Esophagus muscularis mucosa (tissue), 4 donors: Measurements from ENCODE around the gene CPLX1. TPM values are rescaled to one million over a fixed set of nuclear protein-coding genes. Genes with fewer than 3 reads are reported as not detected.
A peak's percentile ranks its signal among the peaks of the same experiment; 100 is the strongest.

ENCODE experiments used
- DNase-seq: peaks from one replicate; pipeline ENCODE4 v3.0.0-alpha.2; 2017; ENCODE audit errors: extremely low spot score
- H3K27ac ChIP-seq, 4 donors: fragments of 200-600 bp; sonication (generic); replicated peaks in 1 of 4; 1 replicate in 3 of 4; 2 replicates in 1 of 4; pipeline ENCODE4 v1.5.1; 2016 to 2019; ENCODE audit warnings: mild to moderate bottlenecking in 1 of 4
- H3K27me3 ChIP-seq, 4 donors: fragments of 200-600 bp; sonication (generic); one replicate each; pipeline versions ENCODE4 v1.5.1 to v1.6.0; 2016 to 2019
- H3K36me3 ChIP-seq, 4 donors: fragments of 200-600 bp; sonication (generic); one replicate each; pipeline ENCODE4 v1.5.1; 2016 to 2019
- H3K4me1 ChIP-seq, 4 donors: fragments of 200-600 bp; sonication (generic); one replicate each; pipeline ENCODE4 v1.5.1; 2016 to 2019
- H3K4me3 ChIP-seq, 4 donors: fragments of 200-600 bp; sonication (generic); 1 replicate in 2 of 4; 2 replicates in 2 of 4; pipeline ENCODE4 v1.5.1; 2016 to 2019; ENCODE audit warnings: mild to moderate bottlenecking in 4 of 4, moderate library complexity in 1 of 4
- H3K9me3 ChIP-seq, 4 donors: fragments of 200-600 bp; sonication (generic); 1 replicate in 3 of 4; 2 replicates in 1 of 4; pipeline ENCODE4 v1.5.1; 2016 to 2019
- EP300 ChIP-seq: sonication (generic); formaldehyde crosslinking; IDR thresholded peaks from one replicate; pipeline ENCODE4 v1.6.1; 2017; ENCODE audit warnings: antibody characterized with exemption
- POLR2A ChIP-seq: fragments of 450-650 bp; IDR thresholded peaks from one replicate; pipeline ENCODE4 v1.6.1; 2017; ENCODE audit warnings: antibody characterized with exemption, moderate library complexity, mild to moderate bottlenecking, low read depth
- POLR2AphosphoS5 ChIP-seq, 2 donors: sonication (generic); formaldehyde crosslinking; IDR thresholded peaks; one replicate each; pipeline ENCODE4 v1.6.1; 2017; ENCODE audit warnings: antibody characterized with exemption in 2 of 2
- WGBS: methylation state at CpG from one replicate; pipeline ENCODE4 v1.1.5; 2018; 5-methylcytosine and 5-hydroxymethylcytosine counted together
- intact Hi-C: fragments of 100-400 bp; cut with DNase I; formaldehyde crosslinking; loops from one replicate; pipeline ENCODE4 v1.15.1; 2023
- total RNA-seq, 4 donors: library from RNA; depleted of rRNA; stranded (reverse); fragments of >200 nt; gene quantifications; one replicate each; pipeline versions ENCODE4 v1.1.0 to v1.2.1, GENCODE V29; 2016
- TF ChIP-seq, protein P1 (sequence below), 3 experiments: fragments of 200-600 bp in 2 of 3; fragments of 450-650 bp in 1 of 3; sonication (generic) in 2 of 3; IDR thresholded peaks; one replicate each; pipeline ENCODE4 v1.5.1; 2017 to 2019; ENCODE audit warnings: antibody characterized with exemption in 3 of 3, mild to moderate bottlenecking in 2 of 3, moderate library complexity in 1 of 3

Gene CPLX1
- total RNA-seq, 4 donors from 2014 or later = 1.1 to 1.6 (median 1.3) TPM

GRCh38 chr4:788636-789297 is 37.2 kb downstream of the CPLX1 start:
- peaks cover 23 to 58% (median 47%) of the 10 kb centered on the region in 4 donors for H3K4me1 ChIP-seq
- H3K27me3 ChIP-seq = peaks cover 6 to 93% (median 32%) of the 10 kb centered on the region in 4 donors
- 68% methylated on average over 6 of the region's 18 CpGs for WGBS
- peak overlapping the region in 2 of 4 donors; percentile 13 to 57 for H3K27ac ChIP-seq
- no peaks in the 10 kb centered on the region for H3K36me3 ChIP-seq
- H3K4me3 ChIP-seq = no peak overlapping the region
- DNase-seq = no peak
- no peak for TF ChIP-seq EP300
- TF ChIP-seq, protein P1, sequence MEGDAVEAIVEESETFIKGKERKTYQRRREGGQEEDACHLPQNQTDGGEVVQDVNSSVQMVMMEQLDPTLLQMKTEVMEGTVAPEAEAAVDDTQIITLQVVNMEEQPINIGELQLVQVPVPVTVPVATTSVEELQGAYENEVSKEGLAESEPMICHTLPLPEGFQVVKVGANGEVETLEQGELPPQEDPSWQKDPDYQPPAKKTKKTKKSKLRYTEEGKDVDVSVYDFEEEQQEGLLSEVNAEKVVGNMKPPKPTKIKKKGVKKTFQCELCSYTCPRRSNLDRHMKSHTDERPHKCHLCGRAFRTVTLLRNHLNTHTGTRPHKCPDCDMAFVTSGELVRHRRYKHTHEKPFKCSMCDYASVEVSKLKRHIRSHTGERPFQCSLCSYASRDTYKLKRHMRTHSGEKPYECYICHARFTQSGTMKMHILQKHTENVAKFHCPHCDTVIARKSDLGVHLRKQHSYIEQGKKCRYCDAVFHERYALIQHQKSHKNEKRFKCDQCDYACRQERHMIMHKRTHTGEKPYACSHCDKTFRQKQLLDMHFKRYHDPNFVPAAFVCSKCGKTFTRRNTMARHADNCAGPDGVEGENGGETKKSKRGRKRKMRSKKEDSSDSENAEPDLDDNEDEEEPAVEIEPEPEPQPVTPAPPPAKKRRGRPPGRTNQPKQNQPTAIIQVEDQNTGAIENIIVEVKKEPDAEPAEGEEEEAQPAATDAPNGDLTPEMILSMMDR (IDR thresholded peaks at IDR 0.05) = no peak
- TF ChIP-seq POLR2AphosphoS5 (IDR thresholded peaks at IDR 0.05) = no peak
- TF ChIP-seq POLR2A = no peak
- intact Hi-C loops = no loop called here
- no peaks in the 10 kb centered on the region for H3K9me3 ChIP-seq

DNA sequence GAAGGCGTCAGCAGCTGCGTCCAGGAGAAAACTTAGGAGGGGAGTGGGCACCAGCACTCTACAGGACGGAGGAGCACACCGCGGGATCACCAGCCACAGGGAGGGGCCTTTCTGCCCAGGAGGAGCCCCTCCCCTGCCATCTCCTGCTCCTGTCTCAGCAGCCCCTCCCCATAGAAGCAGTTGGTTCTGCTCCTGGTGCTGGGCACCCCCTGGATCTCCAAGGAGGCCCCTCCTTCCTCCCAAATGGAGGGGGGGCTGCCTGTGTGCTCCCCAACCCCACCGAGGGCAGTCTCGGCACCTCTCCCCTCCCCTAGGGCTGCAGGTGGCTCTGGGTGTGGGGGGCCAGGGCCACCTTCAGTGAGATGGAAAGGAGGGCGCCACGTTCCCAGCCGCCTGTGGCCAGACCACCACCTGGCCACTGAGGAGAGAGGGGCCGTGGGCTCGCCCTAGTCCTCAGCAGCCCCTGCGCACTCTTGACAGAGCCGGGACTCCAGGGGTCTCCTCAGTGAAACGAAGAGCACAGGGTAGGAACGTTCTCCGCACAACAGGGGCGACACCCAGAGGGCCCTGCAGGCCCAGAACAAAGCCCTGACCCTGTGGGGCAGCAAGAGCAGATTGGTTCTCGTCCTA is 37.8 kb downstream of the CPLX1 start:
- Histone ChIP-seq H3K36me3 (no peaks in the 10 kb centered on the region), H3K4me1 (peaks cover 23 to 61% (median 50%) of the 10 kb centered on the region in 4 donors), H3K27me3 (peaks cover 6 to 86% (median 27%) of the 10 kb centered on the region in 4 donors), H3K9me3 (no peaks in the 10 kb centered on the region), H3K4me3 (no peak overlapping the region), H3K27ac (peak overlapping the region in 2 of 4 donors; percentile 57 to 78)
- intact Hi-C loops = no loop called here
- DNase-seq = no peak
- TF ChIP-seq POLR2AphosphoS5 (IDR thresholded peaks at IDR 0.05) = no peak
- no peak for TF ChIP-seq POLR2A
- TF ChIP-seq, protein P1 (IDR thresholded peaks at IDR 0.05) = no peak
- no peak for TF ChIP-seq EP300
- WGBS = 90% methylated on average over 18 of the region's 19 CpGs

DNA sequence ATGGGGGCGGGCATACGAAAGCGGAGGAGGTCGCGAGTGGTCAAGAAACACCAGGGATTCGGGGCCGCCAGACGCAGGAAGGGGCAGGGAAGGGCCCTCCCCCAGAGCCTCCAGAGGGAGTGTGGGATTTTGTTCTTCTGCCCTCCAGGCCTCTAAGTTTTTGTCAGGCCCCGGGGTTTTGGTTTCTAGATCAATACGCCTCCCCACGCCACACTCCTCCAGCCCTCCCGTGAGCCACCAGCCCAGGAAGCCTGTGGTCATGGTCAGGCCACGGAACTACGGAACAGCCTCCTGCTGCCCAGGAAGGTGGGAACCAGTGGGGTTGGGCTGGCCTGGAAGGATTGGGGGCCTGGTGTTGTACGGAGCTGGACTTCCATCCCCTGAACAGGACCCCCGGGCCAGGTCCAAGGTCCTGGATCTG is 38.4 kb downstream of the CPLX1 start:
- 90% methylated on average over 15 of the region's 16 CpGs for WGBS
- Histone ChIP-seq H3K4me3 (no peak overlapping the region), H3K9me3 (no peaks in the 10 kb centered on the region), H3K27ac (peak overlapping the region; percentile 57 to 78 (median 65)), H3K27me3 (peaks cover 6 to 81% (median 24%) of the 10 kb centered on the region in 4 donors), H3K4me1 (peaks cover 27 to 62% (median 50%) of the 10 kb centered on the region in 4 donors), H3K36me3 (no peaks in the 10 kb centered on the region)
- DNase-seq = no peak
- TF ChIP-seq EP300 = no peak
- TF ChIP-seq POLR2A = no peak
- no peak for TF ChIP-seq POLR2AphosphoS5 (IDR thresholded peaks at IDR 0.05)
- TF ChIP-seq, protein P1 (IDR thresholded peaks at IDR 0.05) = no peak
- intact Hi-C loops = no loop called here

- H3K4me1 ChIP-seq = peaks cover 27 to 61% (median 48%) of the 10 kb centered on the region in 4 donors
- peak overlapping the region; percentile 47 to 64 (median 52) for H3K4me3 ChIP-seq
- TF ChIP-seq, protein P1 (IDR thresholded peaks at IDR 0.05) = peak in 1 of 3 experiments; percentile 24
- TF ChIP-seq POLR2AphosphoS5 (IDR thresholded peaks at IDR 0.05) (peak; percentile 59 to 72), EP300 (no peak), POLR2A (no peak)
- WGBS = 36% methylated on average over 6 of the region's 16 CpGs
- H3K36me3 ChIP-seq = no peaks in the 10 kb centered on the region
- peaks cover 6 to 74% (median 24%) of the 10 kb centered on the region in 4 donors for H3K27me3 ChIP-seq
- intact Hi-C loops = no loop called here
- no peak for DNase-seq
- peak overlapping the region; percentile 62 to 78 (median 72) for H3K27ac ChIP-seq
- no peaks in the 10 kb centered on the region for H3K9me3 ChIP-seq
These were observed 39.0 kb downstream of the CPLX1 start for GRCh38 chr4:786861-787300.
